CD4-positive, alpha-beta T cell (primary cell): Measurements from ENCODE around the gene ICE2. TPM values are rescaled to one million over a fixed set of nuclear protein-coding genes. Genes with fewer than 3 reads are reported as not detected.

Source experiments
- ATAC-seq: fragments of 200-7000 bp; cut with Tn5 transposase; one replicate; pipeline ENCODE4 v1.10.0; 2022; ENCODE audit warnings: mild to moderate bottlenecking; ENCODE audit not compliant: poor library complexity
- CTCF ChIA-PET: fragments of 350-600 bp; sonication (Branson Sonifier 250); formaldehyde crosslinking; loops from one replicate; lab custom pipeline; 2021; ENCODE audit warnings: antibody characterized with exemption, inconsistent platforms; lab: Charles Lee
- POLR2A ChIA-PET: fragments of 350-600 bp; sonication (Branson Sonifier 250); formaldehyde crosslinking; loops from one replicate; lab custom pipeline; 2021; ENCODE audit warnings: antibody characterized with exemption, inconsistent platforms; lab: Charles Lee
- DNase-seq, 14 experiments: peaks; one replicate each; pipeline ENCODE4 v3.0.0-alpha.2; 2013 to 2020; ENCODE audit warnings: mixed read lengths in 2 of 14
- H3K27ac ChIP-seq, 2 donors: one replicate each; pipeline versions ENCODE4 v1.5.1 to v1.7.0; 2013; ENCODE audit warnings: low read length in 2 of 2, low read depth in 1 of 2, mild to moderate bottlenecking in 1 of 2
- H3K27me3 ChIP-seq, 2 experiments: 1 replicate in 1 of 2; 2 replicates in 1 of 2; pipeline versions ENCODE4 v1.6.1 to v1.7.0; 2013; ENCODE audit warnings: low read length in 2 of 2, control low read depth in 1 of 2, mild to moderate bottlenecking in 1 of 2, moderate library complexity in 1 of 2; ENCODE audit not compliant: insufficient read depth in 2 of 2, control insufficient read depth in 1 of 2
- H3K36me3 ChIP-seq: one replicate; pipeline ENCODE4 v1.6.1; 2013; ENCODE audit warnings: low read length, control low read depth; ENCODE audit not compliant: insufficient read depth
- H3K4me1 ChIP-seq: one replicate; pipeline ENCODE4 v1.6.1; 2013; ENCODE audit warnings: low read length, control low read depth; ENCODE audit not compliant: insufficient read depth
- H3K4me3 ChIP-seq: one replicate; pipeline ENCODE4 v1.5.1; 2013; ENCODE audit warnings: mild to moderate bottlenecking, low read length, moderate library complexity
- H3K9me3 ChIP-seq, 2 experiments: 1 replicate in 1 of 2; 2 replicates in 1 of 2; pipeline versions ENCODE4 v1.6.1 to v1.7.0; 2013; ENCODE audit warnings: low read length in 2 of 2, mild to moderate bottlenecking in 2 of 2, control low read depth in 1 of 2, moderate library complexity in 1 of 2; ENCODE audit not compliant: control insufficient read depth in 1 of 2, insufficient read depth in 1 of 2
- H3K27ac Mint-ChIP-seq: one replicate; pipeline ENCODE4 v1.8.0; 2020; ENCODE audit warnings: mixed read lengths
- H3K27me3 Mint-ChIP-seq: one replicate; pipeline ENCODE4 v1.8.0; 2021; ENCODE audit warnings: mixed read lengths
- H3K36me3 Mint-ChIP-seq: one replicate; pipeline ENCODE4 v1.8.0; 2021; ENCODE audit warnings: low read depth, mixed read lengths
- H3K4me1 Mint-ChIP-seq: one replicate; pipeline ENCODE4 v1.8.0; 2021; ENCODE audit warnings: low read depth, mixed read lengths
- H3K4me3 Mint-ChIP-seq: one replicate; pipeline ENCODE4 v1.8.0; 2020; ENCODE audit warnings: mild to moderate bottlenecking, mixed read lengths
- H3K9me3 Mint-ChIP-seq: one replicate; pipeline ENCODE4 v1.8.0; 2020; ENCODE audit warnings: mixed read lengths
- intact Hi-C, 2 experiments: fragments of 100-400 bp; cut with DNase I in 1 of 2; cut with micrococcal nuclease in 1 of 2; formaldehyde crosslinking; loops; one replicate each; pipeline versions ENCODE4 v1.15.1 to v1.9.0; 2023 to 2025; cut with DNase I, micrococcal nuclease
- total RNA-seq, 174 experiments: library from RNA in 2 of 174; stranded (reverse) in 2 of 174; gene quantifications; one replicate each; pipeline ENCODE4 v1.2.3 and lab custom pipeline; 2021 to 2026
- TF ChIP-seq, protein P1 (sequence below): fragments of 200-600 bp; IDR thresholded peaks from one replicate; pipeline ENCODE4 v1.8.0; 2022; ENCODE audit warnings: antibody characterized with exemption, mild to moderate bottlenecking

The ICE2 gene
- total RNA-seq, 2 experiments from 2014 or later, result 20.4 to 23.4 TPM

DNA sequence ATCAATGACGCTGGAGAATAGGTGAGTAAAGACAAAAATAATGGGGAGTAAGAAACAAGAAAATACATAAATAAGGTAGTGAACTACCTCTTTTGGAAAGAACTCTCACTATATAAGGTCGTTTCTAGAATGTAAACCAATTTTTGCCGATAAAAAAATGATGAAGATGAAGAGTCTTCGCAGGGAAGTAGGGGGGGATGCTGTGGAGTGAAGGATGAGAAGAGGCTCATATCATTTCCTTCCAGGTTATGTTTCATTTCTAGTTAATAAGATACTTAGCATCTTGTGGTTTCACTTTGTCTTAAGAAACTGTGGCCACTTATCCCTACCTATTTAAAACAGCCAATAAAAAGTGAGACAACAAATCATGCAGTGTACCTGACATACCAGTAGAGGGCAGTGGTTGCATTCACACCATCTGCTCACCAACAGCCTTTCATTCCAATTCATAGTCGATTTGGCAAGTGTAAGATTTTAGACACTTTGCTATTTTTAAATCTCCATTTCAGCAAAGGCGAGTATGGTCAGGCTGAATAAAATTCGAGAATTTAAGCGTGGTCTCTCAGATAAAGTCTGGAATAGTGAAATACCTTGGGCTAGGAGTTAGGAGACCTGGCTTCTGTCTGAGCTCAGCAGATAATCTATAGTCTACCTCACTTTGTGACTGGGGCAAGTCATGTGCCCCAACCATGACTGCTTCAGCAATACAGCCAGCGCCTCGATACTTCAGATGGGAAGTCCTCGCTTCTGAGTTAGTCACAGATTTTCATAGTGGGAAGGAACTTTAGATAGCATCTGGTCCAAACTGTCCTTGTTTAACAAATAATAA lies 28.9 kb upstream of the ICE2 start:
- DNase-seq (peak in 12 of 14 experiments; percentile 14 to 89 (median 43)), ATAC-seq (peak; percentile 87)
- Mint-ChIP-seq H3K4me1 (peaks cover 58% of the 10 kb centered on the region), H3K4me3 (peak overlapping the region; percentile 1), H3K36me3 (peaks cover 90% of the 10 kb centered on the region), H3K9me3 (no peaks in the 10 kb centered on the region), H3K27ac (peak overlapping the region; percentile 84), H3K27me3 (no peaks in the 10 kb centered on the region)
- POLR2A ChIA-PET, result interaction anchor here (0.6 to 4.1 kb wide), 6 partner anchors 13 to 409 kb away, joined by 3 to 22 read pairs (median 4); no protein-coding TSS in a partner anchor
- intact Hi-C loops, result loop anchor here (1.0 to 5.0 kb wide), 7 partner anchors 12 to 1326 kb away; no protein-coding TSS in a partner anchor
- H3K4me3 ChIP-seq, result no peak overlapping the region
- H3K36me3 ChIP-seq, result peaks cover 83% of the 10 kb centered on the region
- H3K4me1 ChIP-seq, result peaks cover 19% of the 10 kb centered on the region
- CTCF ChIA-PET, result interaction anchor here (0.7 to 4.4 kb wide), 18 partner anchors 9 to 409 kb away, joined by 3 to 37 read pairs (median 5); no protein-coding TSS in a partner anchor
- TF ChIP-seq, protein P1, sequence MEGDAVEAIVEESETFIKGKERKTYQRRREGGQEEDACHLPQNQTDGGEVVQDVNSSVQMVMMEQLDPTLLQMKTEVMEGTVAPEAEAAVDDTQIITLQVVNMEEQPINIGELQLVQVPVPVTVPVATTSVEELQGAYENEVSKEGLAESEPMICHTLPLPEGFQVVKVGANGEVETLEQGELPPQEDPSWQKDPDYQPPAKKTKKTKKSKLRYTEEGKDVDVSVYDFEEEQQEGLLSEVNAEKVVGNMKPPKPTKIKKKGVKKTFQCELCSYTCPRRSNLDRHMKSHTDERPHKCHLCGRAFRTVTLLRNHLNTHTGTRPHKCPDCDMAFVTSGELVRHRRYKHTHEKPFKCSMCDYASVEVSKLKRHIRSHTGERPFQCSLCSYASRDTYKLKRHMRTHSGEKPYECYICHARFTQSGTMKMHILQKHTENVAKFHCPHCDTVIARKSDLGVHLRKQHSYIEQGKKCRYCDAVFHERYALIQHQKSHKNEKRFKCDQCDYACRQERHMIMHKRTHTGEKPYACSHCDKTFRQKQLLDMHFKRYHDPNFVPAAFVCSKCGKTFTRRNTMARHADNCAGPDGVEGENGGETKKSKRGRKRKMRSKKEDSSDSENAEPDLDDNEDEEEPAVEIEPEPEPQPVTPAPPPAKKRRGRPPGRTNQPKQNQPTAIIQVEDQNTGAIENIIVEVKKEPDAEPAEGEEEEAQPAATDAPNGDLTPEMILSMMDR, result peak; percentile 87
- H3K9me3 ChIP-seq, result no peaks in the 10 kb centered on the region
- peak overlapping the region in 1 of 2 donors; percentile 14 for H3K27ac ChIP-seq
- H3K27me3 ChIP-seq, result no peaks in the 10 kb centered on the region

DNA sequence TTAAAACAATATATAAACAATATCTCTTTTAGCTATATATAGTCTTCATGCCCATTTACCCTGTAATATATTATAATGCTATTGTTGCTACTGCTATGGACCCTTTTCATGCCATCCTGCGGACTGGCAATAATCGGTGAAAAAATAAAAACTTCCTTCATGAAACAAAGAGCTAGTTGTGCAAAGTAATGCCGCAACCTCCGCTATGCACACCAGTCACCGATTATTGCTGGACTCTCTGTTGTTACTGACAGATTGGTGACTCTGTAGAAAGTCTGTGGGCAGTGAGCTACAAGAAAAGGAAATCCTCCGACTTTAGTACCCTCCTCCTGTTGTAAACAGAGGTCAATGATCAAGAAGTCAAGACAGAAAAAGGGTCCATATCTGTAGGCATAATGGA lies 17.9 kb upstream of the ICE2 start:
- peaks cover 85% of the 10 kb centered on the region for H3K36me3 ChIP-seq
- Mint-ChIP-seq H3K4me1 (peaks cover 13% of the 10 kb centered on the region), H3K9me3 (no peaks in the 10 kb centered on the region), H3K4me3 (no peak overlapping the region), H3K27ac (peak overlapping the region; percentile 59), H3K27me3 (no peaks in the 10 kb centered on the region), H3K36me3 (peaks cover 92% of the 10 kb centered on the region)
- H3K27ac ChIP-seq, result no peak overlapping the region
- no peak for DNase-seq
- no peak overlapping the region for H3K4me3 ChIP-seq
- TF ChIP-seq, protein P1, result no peak
- intact Hi-C loops, result no loop called here
- H3K4me1 ChIP-seq, result no peaks in the 10 kb centered on the region
- ATAC-seq, result no peak
- CTCF ChIA-PET, result interaction anchor here (1.1 to 1.2 kb wide), 2 partner anchors 12 to 45 kb away, joined by 3 read pairs; no protein-coding TSS in a partner anchor
- POLR2A ChIA-PET, result interaction anchor here (1.2 kb wide), 1 partner anchor 17 kb away, joined by 3 read pairs; no protein-coding TSS in a partner anchor
- H3K27me3 ChIP-seq, result no peaks in the 10 kb centered on the region
- no peaks in the 10 kb centered on the region for H3K9me3 ChIP-seq

DNA sequence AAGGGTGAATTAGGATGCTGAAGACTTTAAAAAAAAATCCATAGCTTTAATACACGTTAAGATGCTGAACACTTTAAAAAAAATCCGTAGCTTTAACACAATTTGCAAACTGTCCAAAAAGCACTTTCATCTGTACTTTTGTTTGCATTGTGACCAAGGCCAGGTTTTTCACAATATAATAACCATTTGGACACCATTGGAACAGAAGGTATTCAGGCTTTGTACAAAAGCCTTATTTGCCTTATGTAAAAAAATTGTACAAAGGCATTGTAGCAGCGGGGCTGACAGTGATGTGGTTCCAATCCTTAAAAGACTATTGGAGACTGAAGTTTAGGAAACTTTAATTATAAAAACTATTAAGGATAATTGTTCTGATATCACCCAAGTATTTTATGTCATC lies 15.2 kb upstream of the ICE2 start:
- no peak for ATAC-seq
- CTCF ChIA-PET, result no interaction called here
- POLR2A ChIA-PET, result interaction anchor here (1.4 kb wide), 1 partner anchor 14 kb away, joined by 6 read pairs; no protein-coding TSS in a partner anchor
- H3K27ac Mint-ChIP-seq, result no peak overlapping the region
- intact Hi-C loops, result no loop called here
- no peak for DNase-seq
- no peaks in the 10 kb centered on the region for H3K27me3 Mint-ChIP-seq
- H3K4me3 ChIP-seq, result no peak overlapping the region
- H3K36me3 ChIP-seq, result peaks cover 66% of the 10 kb centered on the region
- H3K27ac ChIP-seq, result no peak overlapping the region
- TF ChIP-seq, protein P1, result no peak
- peaks cover 85% of the 10 kb centered on the region for H3K36me3 Mint-ChIP-seq
- H3K9me3 Mint-ChIP-seq, result no peaks in the 10 kb centered on the region
- H3K9me3 ChIP-seq, result no peaks in the 10 kb centered on the region
- no peaks in the 10 kb centered on the region for H3K27me3 ChIP-seq
- no peaks in the 10 kb centered on the region for H3K4me1 ChIP-seq
- peaks cover 17% of the 10 kb centered on the region for H3K4me1 Mint-ChIP-seq
- H3K4me3 Mint-ChIP-seq, result no peak overlapping the region
